ENCODE measurements around the gene ZSCAN5B. TPM values are rescaled to one million over a fixed set of nuclear protein-coding genes. Genes with fewer than 3 reads are reported as not detected.
"Not testable (repeated sequence)": the region's sequence is repeated elsewhere in the genome, so short reads cannot be mapped to it uniquely, and the experiment has no call there.

ZSCAN5B gene
- polyA plus RNA-seq, 1 donor, result not detected

GRCh38 chr19:56175861-56176307, 21.7 kb downstream of the ZSCAN5B start, which contains the start of gene GALP:
Gene GALP (plus strand): TSS chr19:56176008. CDS start chr19:56177109, 1,101 bp downstream.
- DNase-seq, result not testable (repeated sequence)

GRCh38 chr19:56174550-56174949, 23.0 kb downstream of the ZSCAN5B start:
- no peak for DNase-seq

- no peak for DNase-seq
Observed at GRCh38 chr19:56174086-56174485, 23.5 kb downstream of the ZSCAN5B start.

GRCh38 chr19:56170261-56170660, 27.3 kb downstream of the ZSCAN5B start:
- no peak for DNase-seq

GRCh38 chr19:56167064-56167578, 30.5 kb downstream of the ZSCAN5B start:
- no peak for DNase-seq

- DNase-seq, result no peak
Observed at GRCh38 chr19:56163097-56163496, 34.5 kb downstream of the ZSCAN5B start.

GRCh38 chr19:56162258-56162657, 35.3 kb downstream of the ZSCAN5B start:
- DNase-seq, result no peak

GRCh38 chr19:56161534-56161933, 36.0 kb downstream of the ZSCAN5B start:
- DNase-seq, result no peak

GRCh38 chr19:56159622-56160271, 37.8 kb downstream of the ZSCAN5B start:
- DNase-seq, result no peak

GRCh38 chr19:56159009-56159559, 38.5 kb downstream of the ZSCAN5B start:
- DNase-seq, result no peak

- DNase-seq, result no peak
Observed at GRCh38 chr19:56158170-56158757, 39.3 kb downstream of the ZSCAN5B start.

- DNase-seq, result no peak
Observed at GRCh38 chr19:56156768-56157167, 40.8 kb downstream of the ZSCAN5B start.

GRCh38 chr19:56155124-56155687, 42.4 kb downstream of the ZSCAN5B start:
- no peak for DNase-seq

GRCh38 chr19:56153507-56153906, 44.1 kb downstream of the ZSCAN5B start:
- no peak for DNase-seq

- DNase-seq, result no peak
Observed at GRCh38 chr19:56152644-56153043, 44.9 kb downstream of the ZSCAN5B start.

GRCh38 chr19:56150358-56150757, 47.2 kb downstream of the ZSCAN5B start:
- no peak for DNase-seq

GRCh38 chr19:56149656-56150038, 47.9 kb downstream of the ZSCAN5B start:
- DNase-seq, result no peak

- not testable (repeated sequence) for DNase-seq
Observed at GRCh38 chr19:56148955-56149655, 48.5 kb downstream of the ZSCAN5B start.

- no peak for DNase-seq
Observed at GRCh38 chr19:56148096-56148495, 49.5 kb downstream of the ZSCAN5B start.

- no peak for DNase-seq
Observed at GRCh38 chr19:56147307-56147706, 50.3 kb downstream of the ZSCAN5B start.

GRCh38 chr19:56146904-56147303, 50.7 kb downstream of the ZSCAN5B start:
- no peak for DNase-seq

- DNase-seq, result no peak
Observed at GRCh38 chr19:56145698-56146097, 51.9 kb downstream of the ZSCAN5B start.

- no peak for DNase-seq
Observed at GRCh38 chr19:56144831-56145230, 52.8 kb downstream of the ZSCAN5B start.

All from hindlimb muscle (tissue), 1 donor.